AG04450 (cell line): ENCODE results near the gene CELF5. TPM values are rescaled to one million over a fixed set of nuclear protein-coding genes. Genes with fewer than 3 reads are reported as not detected.

ENCODE experiments used
- CTCF ChIA-PET: fragments of 300-600, 350-600 bp; formaldehyde crosslinking; extraction: SDS; loops from one replicate; lab custom pipeline; 2022; ENCODE audit warnings: antibody characterized with exemption, inconsistent platforms; lab: Charles Lee
- POLR2A ChIA-PET: fragments of 350-600 bp; formaldehyde crosslinking; extraction: SDS; loops from one replicate; lab custom pipeline; 2021; ENCODE audit warnings: antibody characterized with exemption, inconsistent platforms; lab: Yijun Ruan, JAX
- DNase-seq: peaks from one replicate; pipeline ENCODE4 v3.0.0-alpha.2; 2011; ENCODE audit warnings: low read depth, low spot score
- H3K27ac ChIP-seq: one replicate; pipeline ENCODE4 v1.5.1; 2012; ENCODE audit warnings: low read depth, low read length, control low read depth
- H3K27me3 ChIP-seq: one replicate; pipeline ENCODE4 v1.6.0; 2012; ENCODE audit warnings: low read length; ENCODE audit not compliant: control insufficient read depth, insufficient read depth
- H3K4me3 ChIP-seq: 2 replicates; pipeline ENCODE4 v1.5.1; 2011; ENCODE audit warnings: mild to moderate bottlenecking, low read depth, low read length, control low read depth
- H3K9me3 ChIP-seq: 2 replicates; pipeline ENCODE4 v1.5.1; 2012; ENCODE audit warnings: low read length; ENCODE audit not compliant: control insufficient read depth, insufficient read depth
- CTCF ChIP-seq: IDR thresholded peaks from 2 replicates; pipeline ENCODE4 v1.5.1; 2011; ENCODE audit warnings: low read depth, low read length, control low read depth, inconsistent platforms
- polyA plus RNA-seq: library from polyadenylated mRNA; depleted of rRNA; stranded (reverse); fragments of >200 nt; gene quantifications from 2 replicates; pipeline ENCODE4 v1.2.3, GENCODE V29; 2011

Gene CELF5
- polyA plus RNA-seq, 1 experiment, result not detected

GRCh38 chr19:3253270-3253669 is 28.8 kb downstream of the CELF5 start:
- POLR2A ChIA-PET, result no interaction called here
- TF ChIP-seq CTCF, result no peak
- Histone ChIP-seq H3K27me3 (no peaks in the 10 kb centered on the region), H3K27ac (no peak overlapping the region), H3K9me3 (peaks cover 9% of the 10 kb centered on the region), H3K4me3 (no peak overlapping the region)
- DNase-seq, result no peak
- CTCF ChIA-PET, result interaction anchor here (0.7 kb wide), 1 partner anchor 51 kb away, joined by 3 read pairs; no protein-coding TSS in a partner anchor

GRCh38 chr19:3254520-3254919 is 30.1 kb downstream of the CELF5 start:
- H3K4me3 ChIP-seq, result no peak overlapping the region
- ChIA-PET CTCF (no interaction called here), POLR2A (no interaction called here)
- H3K27ac ChIP-seq, result no peak overlapping the region
- DNase-seq, result no peak
- H3K9me3 ChIP-seq, result peaks cover 9% of the 10 kb centered on the region
- TF ChIP-seq CTCF, result no peak
- peaks cover 1% of the 10 kb centered on the region for H3K27me3 ChIP-seq

DNA sequence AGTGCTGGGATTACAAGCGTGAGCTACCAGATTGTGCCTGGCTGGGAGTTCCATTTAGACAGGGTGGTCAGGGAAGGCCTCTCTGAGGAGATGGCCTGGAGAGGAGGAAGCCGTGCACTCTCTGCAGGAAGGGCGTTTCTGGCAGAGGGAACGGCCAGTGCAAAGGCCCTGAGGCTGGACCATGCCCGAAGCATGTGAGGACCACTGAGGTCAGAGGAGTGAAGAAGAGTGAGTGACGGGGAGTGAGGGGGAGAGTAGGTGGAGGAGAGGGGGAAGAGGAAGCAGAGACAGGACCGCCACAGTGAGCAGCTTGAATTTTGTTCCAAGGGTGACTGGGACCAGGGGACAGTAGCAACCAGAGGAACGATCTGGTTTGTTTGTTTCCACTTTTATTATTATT is 32.6 kb downstream of the CELF5 start:
- H3K4me3 ChIP-seq, result no peak overlapping the region
- peaks cover 2% of the 10 kb centered on the region for H3K27me3 ChIP-seq
- TF ChIP-seq CTCF, result no peak
- peaks cover 5% of the 10 kb centered on the region for H3K9me3 ChIP-seq
- no peak for DNase-seq
- CTCF ChIA-PET, result no interaction called here
- POLR2A ChIA-PET, result interaction anchor here (0.5 kb wide), 1 partner anchor 171 kb away, joined by 3 read pairs; no protein-coding TSS in a partner anchor
- no peak overlapping the region for H3K27ac ChIP-seq

GRCh38 chr19:3262362-3262761 is 37.9 kb downstream of the CELF5 start:
- Histone ChIP-seq H3K4me3 (no peak overlapping the region), H3K27me3 (peaks cover 8% of the 10 kb centered on the region), H3K9me3 (no peaks in the 10 kb centered on the region; the same call in 1 of the 2 replicates), H3K27ac (no peak overlapping the region)
- POLR2A ChIA-PET, result no interaction called here
- DNase-seq, result no peak
- no peak for TF ChIP-seq CTCF
- CTCF ChIA-PET, result interaction anchor here (0.5 kb wide), 1 partner anchor 11 kb away, joined by 4 read pairs; no protein-coding TSS in a partner anchor

GRCh38 chr19:3263866-3264265 is 39.4 kb downstream of the CELF5 start:
- no peak for DNase-seq
- peaks cover 16% of the 10 kb centered on the region for H3K27me3 ChIP-seq
- TF ChIP-seq CTCF, result no peak
- H3K27ac ChIP-seq, result no peak overlapping the region
- no peaks in the 10 kb centered on the region; the same call in 1 of the 2 replicates for H3K9me3 ChIP-seq
- no peak overlapping the region for H3K4me3 ChIP-seq
- POLR2A ChIA-PET, result interaction anchor here (0.6 kb wide), 1 partner anchor 27 kb away, joined by 9 read pairs; no protein-coding TSS in a partner anchor
- CTCF ChIA-PET, result no interaction called here
